ENCODE results near the gene NAV3.

GRCh38 chr12:77893918-77894317 lies 63.2 kb downstream of the NAV3 start:
- TF ChIP-seq EP300 (conservative IDR thresholded peaks at IDR 0.05; ENCODE audit: poor library complexity, severe bottlenecking) (no peak), CTCF (IDR thresholded peaks at IDR 0.05; ENCODE audit: poor library complexity, severe bottlenecking) (no peak), TAF1 (IDR thresholded peaks at IDR 0.05; ENCODE audit: low read depth) (no peak), MXI1 (conservative IDR thresholded peaks at IDR 0.05; ENCODE audit: poor library complexity, severe bottlenecking) (no peak), REST (IDR thresholded peaks at IDR 0.05; ENCODE audit: borderline replicate concordance) (no peak)

Data from neural cell (in vitro differentiated cells).